SU-DHL-6 (cell line): ENCODE data around the gene UNC5B.

ENCODE experiments used
- CTCF ChIP-seq: fragments of 200-600 bp; sonication (generic); IDR thresholded peaks from one replicate; pipeline ENCODE4 v1.5.1; 2017; ENCODE audit warnings: antibody characterized with exemption, mild to moderate bottlenecking, low read length, moderate library complexity; ENCODE audit not compliant: insufficient read depth, poor library complexity, severe bottlenecking
- EZH2phosphoT487 ChIP-seq: fragments of 200-600 bp; sonication (generic), shearing (Covaris generic); conservative IDR thresholded peaks from 2 replicates; pipeline ENCODE4 v1.6.1; 2018; ENCODE audit warnings: mild to moderate bottlenecking, antibody characterized with exemption, low read length, moderate library complexity, mixed read lengths

DNA sequence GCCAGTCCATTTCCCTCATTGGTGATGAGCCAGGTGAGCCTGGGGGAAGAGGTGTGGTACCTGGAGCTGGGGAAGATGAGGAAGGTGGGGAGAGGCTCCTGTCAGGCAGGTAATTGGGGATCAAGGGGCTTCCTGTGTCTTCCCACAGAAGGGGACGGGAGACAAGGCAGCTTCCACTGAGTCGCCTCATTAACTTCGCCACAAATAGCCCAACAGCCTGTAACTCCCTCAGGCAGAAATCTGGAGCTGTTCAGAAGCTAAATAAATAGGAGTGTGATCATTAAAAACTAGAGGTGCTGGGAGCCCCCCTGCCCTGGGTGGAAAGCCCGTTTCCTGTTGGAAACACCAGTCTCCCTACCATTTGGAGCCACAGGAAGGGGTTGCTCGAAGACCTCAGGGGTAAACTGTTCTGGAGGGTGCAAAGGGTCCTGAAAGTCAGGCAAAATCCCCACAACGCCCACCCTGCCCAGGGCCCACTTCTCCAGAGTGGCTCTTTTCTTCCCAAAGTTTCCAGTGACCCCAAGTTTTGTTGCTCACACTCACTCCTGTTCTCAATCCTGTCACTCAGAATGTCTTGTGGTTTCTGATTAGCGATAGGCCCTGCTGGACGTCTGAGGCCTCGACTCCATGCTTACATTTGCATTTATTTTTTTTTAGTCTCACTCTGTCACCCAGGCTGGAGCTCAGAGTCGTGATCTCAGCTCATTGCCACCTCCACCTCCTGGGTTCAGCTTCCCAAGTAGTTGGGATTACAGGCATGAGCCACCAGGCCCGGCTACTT, 25.7 kb downstream of the UNC5B start:
- TF ChIP-seq CTCF = no peak
- no peak for TF ChIP-seq EZH2phosphoT487
